Keratinocyte (primary cell): ENCODE results near the gene TCP11. TPM values are rescaled to one million over a fixed set of nuclear protein-coding genes. Genes with fewer than 3 reads are reported as not detected.

Experiments
- DNase-seq: peaks from one replicate; pipeline ENCODE4 v3.0.0-alpha.2; 2011; ENCODE audit warnings: low read depth, missing footprints, low spot score
- FAIRE-seq: peaks from 2 replicates; lab custom pipeline; 2011; peaks lifted over from hg19 to GRCh38; lab: Jason Lieb, UNC
- H2AFZ ChIP-seq: 2 replicates; pipeline ENCODE4 v1.6.0; 2012; ENCODE audit warnings: low read length, control low read depth, inconsistent platforms; ENCODE audit not compliant: control insufficient read depth
- H3K27ac ChIP-seq: 2 replicates; pipeline ENCODE4 v1.5.1; 2011; ENCODE audit warnings: low read length; ENCODE audit not compliant: control insufficient read depth, insufficient read depth
- H3K27me3 ChIP-seq: 3 replicates; pipeline ENCODE4 v1.6.0; 2011; ENCODE audit warnings: low read length; ENCODE audit not compliant: control insufficient read depth, insufficient read depth; ENCODE audit errors: extremely low read depth
- H3K36me3 ChIP-seq, 2 experiments: 2 replicates in 1 of 2; 3 replicates in 1 of 2; pipeline ENCODE4 v1.5.1; 2011; ENCODE audit warnings: low read length in 2 of 2, mild to moderate bottlenecking in 1 of 2; ENCODE audit not compliant: control insufficient read depth in 2 of 2, insufficient read depth in 2 of 2; ENCODE audit errors: extremely low read depth in 1 of 2
- H3K4me1 ChIP-seq: 3 replicates; pipeline ENCODE4 v1.5.1; 2011; ENCODE audit warnings: low read length; ENCODE audit not compliant: control insufficient read depth, insufficient read depth; ENCODE audit errors: extremely low read depth
- H3K4me2 ChIP-seq: 3 replicates; pipeline ENCODE4 v1.6.0; 2011; ENCODE audit warnings: low read depth, low read length; ENCODE audit not compliant: control insufficient read depth, insufficient read depth; ENCODE audit errors: extremely low read depth
- H3K4me3 ChIP-seq, 3 experiments: fragments of 200-600 bp in 1 of 3; sonication (generic) in 1 of 3; 2 replicates in 2 of 3; 3 replicates in 1 of 3; pipeline ENCODE4 v1.5.1; 2011 to 2016; ENCODE audit warnings: low read length in 3 of 3, mild to moderate bottlenecking in 3 of 3, control low read depth in 2 of 3, inconsistent platforms in 1 of 3, low read depth in 1 of 3, mixed read lengths in 1 of 3, mixed run types in 1 of 3, moderate library complexity in 1 of 3; ENCODE audit not compliant: control insufficient read depth in 2 of 3, insufficient read depth in 2 of 3; ENCODE audit errors: extremely low read depth in 1 of 3
- H3K79me2 ChIP-seq: 2 replicates; pipeline ENCODE4 v1.6.0; 2012; ENCODE audit warnings: low read length; ENCODE audit not compliant: control insufficient read depth, insufficient read depth
- H3K9ac ChIP-seq: 3 replicates; pipeline ENCODE4 v1.6.0; 2011; ENCODE audit warnings: low read length; ENCODE audit not compliant: control insufficient read depth, insufficient read depth; ENCODE audit errors: extremely low read depth
- H3K9me1 ChIP-seq: 3 replicates; pipeline ENCODE4 v1.6.0; 2011; ENCODE audit warnings: low read length; ENCODE audit not compliant: control insufficient read depth, insufficient read depth; ENCODE audit errors: extremely low read depth
- H3K9me3 ChIP-seq: 2 replicates; pipeline ENCODE4 v1.5.1; 2012; ENCODE audit warnings: low read depth, low read length; ENCODE audit not compliant: control insufficient read depth
- H4K20me1 ChIP-seq: 3 replicates; pipeline ENCODE4 v1.6.0; 2011; ENCODE audit warnings: low read length; ENCODE audit not compliant: control insufficient read depth, insufficient read depth; ENCODE audit errors: extremely low read depth
- EZH2 ChIP-seq: IDR thresholded peaks from one replicate; pipeline ENCODE4 v1.6.1; 2012; ENCODE audit warnings: inconsistent platforms, mild to moderate bottlenecking, low read length, moderate library complexity
- dilution Hi-C: fragments of 300-500 bp; cut with MboI; formaldehyde crosslinking; loops from one replicate; pipeline ENCODE4 v1.7.0; 2020; ENCODE audit warnings: low sequenced_read_pairs; ENCODE audit not compliant: extremely low pct_ligation_motif_present
- polyA plus RNA-seq, 5 experiments: library from polyadenylated mRNA; depleted of rRNA in 3 of 5; stranded (reverse) in 3 of 5; stranded (forward) in 1 of 5; unstranded in 1 of 5; fragments of >200 nt; gene quantifications; 1 replicate in 1 of 5; 2 replicates in 3 of 5; 3 replicates in 1 of 5; pipeline versions ENCODE4 v1.2.1 to v1.2.3, GENCODE V29; 2011 to 2012; ENCODE audit warnings: missing spikeins in 2 of 5, low read depth in 1 of 5, low replicate concordance in 1 of 5
- TF ChIP-seq, protein P1 (sequence below), 3 experiments: IDR thresholded peaks in 1 of 3; conservative IDR thresholded peaks in 1 of 3; optimal IDR thresholded peaks in 1 of 3; 2 replicates in 2 of 3; 3 replicates in 1 of 3; pipeline versions ENCODE3 to v1.5.1; 2011; ENCODE audit warnings: low read length in 3 of 3, mild to moderate bottlenecking in 3 of 3, moderate library complexity in 2 of 3, control low read depth in 1 of 3, inconsistent platforms in 1 of 3; ENCODE audit not compliant: insufficient read depth in 2 of 3; ENCODE audit errors: extremely low read depth in 1 of 3

Gene TCP11
- polyA plus RNA-seq, 1 donor (not counting 4 experiments of a cell fraction or from before 2014, with no cell fraction given), result not detected

DNA sequence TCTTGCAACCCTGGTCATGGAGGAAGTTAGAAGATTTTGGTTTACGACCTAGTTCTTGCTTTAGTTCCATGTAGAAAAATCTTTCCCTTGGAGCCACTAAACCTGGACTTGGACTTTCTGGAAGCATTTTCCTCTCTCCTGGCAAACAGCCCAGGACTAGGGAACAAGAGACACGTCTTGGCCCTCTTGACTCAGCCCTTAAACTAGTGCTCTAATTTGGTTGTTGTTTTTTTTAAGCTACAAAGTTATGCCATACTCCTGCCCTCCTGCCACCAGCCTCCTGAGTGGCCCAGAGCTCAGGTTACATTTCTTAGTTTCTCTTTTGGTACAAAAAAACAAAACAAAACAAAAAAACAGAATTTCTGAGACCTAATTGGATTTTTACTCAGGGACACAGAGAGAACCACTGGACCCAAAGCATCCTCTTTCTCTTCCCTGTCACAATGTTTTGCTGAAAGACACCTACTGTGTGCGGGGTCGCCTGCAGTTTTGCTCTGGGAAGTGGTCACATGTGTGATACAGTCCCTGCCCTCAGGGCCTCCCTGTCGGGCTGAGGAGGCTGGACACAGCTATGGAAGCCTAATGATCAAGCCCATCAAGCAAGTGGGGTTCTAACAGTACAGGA is 40.3 kb upstream of the TCP11 start:
- Histone ChIP-seq H3K9me1 (no peaks in the 10 kb centered on the region), H3K27ac (no peak overlapping the region), H3K27me3 (no peaks in the 10 kb centered on the region), H3K79me2 (no peaks in the 10 kb centered on the region), H3K9ac (no peak overlapping the region), H3K4me1 (peaks cover 20% of the 10 kb centered on the region), H3K4me2 (peak overlapping the region; percentile 84), H3K36me3 (no peaks in the 10 kb centered on the region), H3K9me3 (no peaks in the 10 kb centered on the region), H4K20me1 (no peaks in the 10 kb centered on the region), H2AFZ (no peak overlapping the region), H3K4me3 (peak overlapping the region in 2 of 3 experiments; percentile 33 to 54)
- DNase-seq, result no peak
- FAIRE-seq, result peak; percentile 32
- dilution Hi-C loops, result no loop called here
- TF ChIP-seq, protein P1, sequence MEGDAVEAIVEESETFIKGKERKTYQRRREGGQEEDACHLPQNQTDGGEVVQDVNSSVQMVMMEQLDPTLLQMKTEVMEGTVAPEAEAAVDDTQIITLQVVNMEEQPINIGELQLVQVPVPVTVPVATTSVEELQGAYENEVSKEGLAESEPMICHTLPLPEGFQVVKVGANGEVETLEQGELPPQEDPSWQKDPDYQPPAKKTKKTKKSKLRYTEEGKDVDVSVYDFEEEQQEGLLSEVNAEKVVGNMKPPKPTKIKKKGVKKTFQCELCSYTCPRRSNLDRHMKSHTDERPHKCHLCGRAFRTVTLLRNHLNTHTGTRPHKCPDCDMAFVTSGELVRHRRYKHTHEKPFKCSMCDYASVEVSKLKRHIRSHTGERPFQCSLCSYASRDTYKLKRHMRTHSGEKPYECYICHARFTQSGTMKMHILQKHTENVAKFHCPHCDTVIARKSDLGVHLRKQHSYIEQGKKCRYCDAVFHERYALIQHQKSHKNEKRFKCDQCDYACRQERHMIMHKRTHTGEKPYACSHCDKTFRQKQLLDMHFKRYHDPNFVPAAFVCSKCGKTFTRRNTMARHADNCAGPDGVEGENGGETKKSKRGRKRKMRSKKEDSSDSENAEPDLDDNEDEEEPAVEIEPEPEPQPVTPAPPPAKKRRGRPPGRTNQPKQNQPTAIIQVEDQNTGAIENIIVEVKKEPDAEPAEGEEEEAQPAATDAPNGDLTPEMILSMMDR (optimal IDR thresholded peaks at IDR 0.05 in 1 of 3, IDR thresholded peaks at IDR 0.05 in 1 of 3, conservative IDR thresholded peaks at IDR 0.05 in 1 of 3; ENCODE audit: extremely low read depth in 1 of 3, insufficient read depth in 2 of 3, low read length in 3 of 3), result no peak
- no peak for TF ChIP-seq EZH2

DNA sequence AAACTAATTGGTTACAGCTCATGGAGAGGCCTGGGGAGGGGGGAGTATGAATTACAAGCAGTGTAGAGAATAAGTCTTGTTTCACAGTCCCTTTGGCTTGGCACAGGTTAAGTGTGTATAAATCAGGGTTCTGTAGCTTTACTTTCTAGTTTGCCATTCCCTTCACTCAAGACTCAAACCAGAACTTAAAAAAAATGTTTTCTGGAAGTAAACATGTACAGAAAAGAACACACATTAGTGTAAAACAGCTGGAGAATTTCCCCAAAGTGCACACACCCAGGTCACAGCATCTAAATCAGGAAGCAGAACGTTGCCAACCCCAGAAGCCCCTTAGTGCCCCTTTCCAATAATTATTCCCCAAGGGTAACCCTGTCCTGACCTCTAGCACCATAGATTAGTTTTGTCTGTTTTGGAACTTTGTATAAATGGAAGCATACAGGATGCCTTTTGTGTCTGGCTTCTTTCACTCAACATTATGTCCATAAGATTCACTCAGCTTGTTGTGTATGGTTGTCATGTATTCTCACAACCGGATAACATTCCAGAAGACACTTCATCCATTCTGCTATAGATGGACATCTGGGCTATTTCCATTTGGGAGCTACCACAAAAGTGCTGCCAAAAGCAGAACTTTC is 38.9 kb upstream of the TCP11 start:
- no peak overlapping the region for H3K4me3 ChIP-seq
- H3K4me2 ChIP-seq, result no peak overlapping the region
- no peaks in the 10 kb centered on the region for H3K36me3 ChIP-seq
- DNase-seq (no peak), FAIRE-seq (no peak)
- H3K27me3 ChIP-seq, result no peaks in the 10 kb centered on the region
- H3K9ac ChIP-seq, result no peak overlapping the region
- dilution Hi-C loops, result no loop called here
- no peak for TF ChIP-seq EZH2
- no peaks in the 10 kb centered on the region for H3K79me2 ChIP-seq
- H2AFZ ChIP-seq, result no peak overlapping the region
- H3K27ac ChIP-seq, result no peak overlapping the region
- H4K20me1 ChIP-seq, result no peaks in the 10 kb centered on the region
- H3K9me3 ChIP-seq, result no peaks in the 10 kb centered on the region
- no peaks in the 10 kb centered on the region for H3K9me1 ChIP-seq
- peaks cover 20% of the 10 kb centered on the region for H3K4me1 ChIP-seq
